NB4 (cell line): ENCODE data around the gene CDH4.

Experiments
- DNase-seq: peaks from one replicate; pipeline ENCODE4 v3.0.0; 2010; ENCODE audit warnings: low read depth
- H3K4me3 ChIP-seq: one replicate; pipeline ENCODE4 v1.5.1; 2011; ENCODE audit warnings: mild to moderate bottlenecking, low read depth, low read length, moderate library complexity
- CTCF ChIP-seq: IDR thresholded peaks from one replicate; pipeline ENCODE4 v1.5.1; 2012; ENCODE audit warnings: low read depth, low read length
- MYC ChIP-seq: IDR thresholded peaks from 2 replicates; pipeline ENCODE4 v1.6.1; 2011; ENCODE audit warnings: low read depth, low read length
- POLR2A ChIP-seq: IDR thresholded peaks from 2 replicates; pipeline ENCODE4 v1.6.1; 2011; ENCODE audit warnings: mild to moderate bottlenecking; ENCODE audit not compliant: insufficient read length; ENCODE audit errors: extremely low read depth
- TF ChIP-seq, protein P1 (sequence below): IDR thresholded peaks from 2 replicates; pipeline ENCODE4 v1.6.1; 2011; ENCODE audit warnings: low read depth, low read length

Gene CDH4

DNA sequence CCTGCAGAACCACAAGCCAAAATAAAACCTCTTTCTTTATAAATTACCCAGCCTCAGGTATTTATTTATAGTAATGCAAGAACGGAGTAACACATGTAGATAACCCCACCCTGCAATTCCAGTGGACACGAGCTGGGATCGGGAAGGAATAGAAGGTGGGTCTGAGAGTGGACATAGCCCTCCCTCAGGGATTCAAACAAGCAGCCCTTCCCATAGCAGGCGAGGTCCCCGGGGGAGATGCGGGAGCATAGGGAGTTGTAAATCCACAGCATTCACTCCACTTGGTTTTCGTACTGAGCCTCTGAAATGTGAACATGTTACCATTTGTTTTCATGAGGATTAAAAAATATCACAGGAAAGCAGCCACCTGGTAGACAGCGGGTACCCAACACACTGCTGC is 312.6 kb downstream of the CDH4 start:
- no peak overlapping the region for H3K4me3 ChIP-seq

DNA sequence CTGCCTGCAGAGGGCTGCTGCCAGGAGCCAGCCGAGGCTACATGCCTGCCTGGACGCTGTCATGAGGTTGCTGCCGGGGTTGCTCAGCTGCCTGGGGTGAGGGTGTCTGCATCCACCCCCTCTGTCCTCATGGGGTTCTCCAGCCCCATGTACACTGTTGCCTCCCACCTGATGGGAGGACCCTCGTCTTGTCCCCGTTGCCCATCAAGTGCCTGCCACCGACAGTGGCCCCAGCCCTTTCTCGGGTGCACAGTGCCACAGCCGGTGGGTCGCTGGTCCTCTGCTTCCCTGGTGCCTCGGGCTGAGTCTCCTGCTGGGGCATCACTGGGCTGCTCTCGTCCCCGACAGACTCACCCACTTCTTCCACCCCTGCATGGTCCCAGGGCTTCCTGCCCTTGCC is 313.7 kb downstream of the CDH4 start:
- H3K4me3 ChIP-seq: no peak overlapping the region
- TF ChIP-seq, protein P1, sequence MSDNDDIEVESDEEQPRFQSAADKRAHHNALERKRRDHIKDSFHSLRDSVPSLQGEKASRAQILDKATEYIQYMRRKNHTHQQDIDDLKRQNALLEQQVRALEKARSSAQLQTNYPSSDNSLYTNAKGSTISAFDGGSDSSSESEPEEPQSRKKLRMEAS: no peak
- no peak for TF ChIP-seq CTCF
- DNase-seq: no peak

More for the DNA sequence above, 312.6 kb downstream of the CDH4 start:
- TF ChIP-seq POLR2A (no peak), CTCF (no peak), MYC (no peak)
- TF ChIP-seq, protein P1: no peak
- DNase-seq: no peak

- no peak overlapping the region for H3K4me3 ChIP-seq
- no peak for DNase-seq
- TF ChIP-seq CTCF (no peak), MYC (no peak), POLR2A (no peak)
- TF ChIP-seq, protein P1: no peak
Observed at GRCh38 chr20:61566691-61567090, 314.6 kb downstream of the CDH4 start.

DNA sequence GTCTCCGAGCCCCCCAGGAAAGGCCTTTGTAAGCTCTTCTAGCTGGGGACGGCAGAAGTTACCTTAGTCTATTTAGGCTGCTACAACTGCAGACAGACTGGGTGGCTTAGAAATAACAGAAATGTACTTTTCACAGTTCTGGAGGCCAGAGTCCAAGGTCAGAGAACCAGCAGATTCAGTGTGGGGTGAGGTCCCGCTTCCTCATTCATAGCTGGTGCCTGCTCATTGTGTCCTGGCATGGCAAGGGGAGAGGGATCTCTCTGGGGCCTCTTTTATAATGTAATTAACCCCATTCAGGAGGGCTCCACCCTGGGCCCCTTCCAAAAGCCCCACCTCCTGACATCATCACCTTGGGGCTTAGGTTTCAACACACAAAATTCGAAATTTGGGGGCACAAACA is 315.1 kb downstream of the CDH4 start:
- DNase-seq: no peak
- TF ChIP-seq POLR2A: no peak
- no peak for TF ChIP-seq MYC
- TF ChIP-seq, protein P1: no peak
- no peak for TF ChIP-seq CTCF
- H3K4me3 ChIP-seq: no peak overlapping the region

DNA sequence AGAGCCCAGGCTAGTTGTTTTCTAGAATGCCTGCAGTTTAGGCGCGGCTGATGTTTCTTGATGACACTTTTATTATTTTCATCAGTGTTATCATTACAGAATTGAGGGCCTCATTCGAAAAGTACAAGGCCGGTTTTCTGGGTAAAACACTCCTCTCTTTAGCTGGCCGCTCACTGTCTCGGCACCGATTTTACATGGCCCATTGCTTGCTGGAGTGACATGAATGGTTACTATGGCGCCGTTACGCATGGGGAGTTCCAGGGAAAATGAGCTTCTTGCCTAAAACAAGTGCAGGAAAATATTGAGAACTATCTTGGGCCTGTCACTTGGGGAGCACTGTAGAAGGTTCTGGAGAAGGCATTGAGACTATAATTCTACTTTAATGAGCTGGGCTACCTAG is 317.8 kb downstream of the CDH4 start:
- DNase-seq: no peak
- no peak overlapping the region for H3K4me3 ChIP-seq

DNA sequence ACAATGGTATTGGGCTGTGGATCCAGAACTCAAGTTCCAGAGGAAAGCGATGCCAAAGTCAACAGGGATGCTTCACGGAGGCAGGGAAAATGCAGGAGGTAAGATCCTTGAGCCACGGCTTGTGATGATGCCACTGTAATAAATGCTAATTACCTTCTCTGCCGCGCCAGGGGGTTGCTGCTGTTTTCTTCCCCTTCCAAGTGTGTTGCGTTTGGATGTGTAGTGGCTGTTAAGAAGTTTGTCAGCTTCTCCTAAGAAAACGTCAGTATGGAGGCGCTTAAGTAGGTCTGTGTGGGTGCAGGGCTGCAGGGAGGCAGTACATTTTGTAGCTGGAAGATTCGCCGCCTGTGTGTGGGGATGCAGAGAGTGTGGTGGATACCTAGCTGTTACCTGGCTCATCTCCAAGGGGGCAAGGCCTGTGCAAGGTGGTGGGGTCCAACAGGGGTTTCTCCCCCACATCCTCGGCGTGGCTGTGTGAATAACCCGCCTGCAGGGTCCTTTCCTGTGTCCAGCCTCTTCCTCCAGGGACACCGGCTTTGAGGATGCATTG is 318.7 kb downstream of the CDH4 start:
- TF ChIP-seq CTCF (no peak), MYC (no peak), POLR2A (no peak)
- TF ChIP-seq, protein P1: no peak
- DNase-seq: no peak
- H3K4me3 ChIP-seq: no peak overlapping the region

More for the DNA sequence above, 317.8 kb downstream of the CDH4 start:
- no peak for TF ChIP-seq POLR2A
- TF ChIP-seq, protein P1: no peak
- no peak for TF ChIP-seq MYC
